ENCODE data around the gene ZC3H10.
A peak's percentile ranks its signal among the peaks of the same experiment; 100 is the strongest.

The ZC3H10 gene

GRCh38 chr12:56114084-56114483, 4.0 kb upstream of the ZC3H10 start:
- TF ChIP-seq GATA2 (IDR thresholded peaks at IDR 0.05; ENCODE audit: low read depth, low read length): no peak
- no peak for TF ChIP-seq GATA3 (IDR thresholded peaks at IDR 0.05; ENCODE audit: low read depth, low read length)

- TF ChIP-seq GATA2 (IDR thresholded peaks at IDR 0.05; ENCODE audit: low read depth, low read length): no peak
- no peak for TF ChIP-seq GATA3 (IDR thresholded peaks at IDR 0.05; ENCODE audit: low read depth, low read length)
These were observed 2.7 kb upstream of the ZC3H10 start for GRCh38 chr12:56115329-56115728.

GRCh38 chr12:56116267-56117081, 1.6 kb upstream of the ZC3H10 start, which contains the start of gene RPL41:
RPL41 (plus strand) TSS chr12:56116633.
- TF ChIP-seq GATA2 (IDR thresholded peaks at IDR 0.05; ENCODE audit: low read depth, low read length) (no peak), GATA3 (IDR thresholded peaks at IDR 0.05; ENCODE audit: low read depth, low read length) (no peak)

GRCh38 chr12:56118688-56119357, 757 bp downstream of the ZC3H10 start:
- TF ChIP-seq GATA3 (IDR thresholded peaks at IDR 0.05; ENCODE audit: low read depth, low read length): no peak
- no peak for TF ChIP-seq GATA2 (IDR thresholded peaks at IDR 0.05; ENCODE audit: low read depth, low read length)

GRCh38 chr12:56119361-56119796, 1.3 kb downstream of the ZC3H10 start:
- TF ChIP-seq GATA2 (IDR thresholded peaks at IDR 0.05; ENCODE audit: low read depth, low read length) (no peak), GATA3 (IDR thresholded peaks at IDR 0.05; ENCODE audit: low read depth, low read length) (no peak)

- no peak for TF ChIP-seq GATA2 (IDR thresholded peaks at IDR 0.05; ENCODE audit: low read depth, low read length)
- TF ChIP-seq GATA3 (IDR thresholded peaks at IDR 0.05; ENCODE audit: low read depth, low read length): no peak
These were observed 2.2 kb downstream of the ZC3H10 start for GRCh38 chr12:56120158-56120846.

GRCh38 chr12:56121204-56121870, 3.3 kb downstream of the ZC3H10 start:
- TF ChIP-seq GATA2 (IDR thresholded peaks at IDR 0.05; ENCODE audit: low read depth, low read length): no peak
- TF ChIP-seq GATA3 (IDR thresholded peaks at IDR 0.05; ENCODE audit: low read depth, low read length): no peak

GRCh38 chr12:56122637-56123036, 4.6 kb downstream of the ZC3H10 start:
- no peak for TF ChIP-seq GATA2 (IDR thresholded peaks at IDR 0.05; ENCODE audit: low read depth, low read length)
- TF ChIP-seq GATA3 (IDR thresholded peaks at IDR 0.05; ENCODE audit: low read depth, low read length): no peak

GRCh38 chr12:56124133-56124532, 6.1 kb downstream of the ZC3H10 start:
- TF ChIP-seq GATA2 (IDR thresholded peaks at IDR 0.05; ENCODE audit: low read depth, low read length) (no peak), GATA3 (IDR thresholded peaks at IDR 0.05; ENCODE audit: low read depth, low read length) (no peak)

- no peak for TF ChIP-seq GATA2 (IDR thresholded peaks at IDR 0.05; ENCODE audit: low read depth, low read length)
- TF ChIP-seq GATA3 (IDR thresholded peaks at IDR 0.05; ENCODE audit: low read depth, low read length): no peak
These were observed 8.7 kb downstream of the ZC3H10 start for GRCh38 chr12:56126732-56127239.

- TF ChIP-seq GATA2 (IDR thresholded peaks at IDR 0.05; ENCODE audit: low read depth, low read length) (no peak), GATA3 (IDR thresholded peaks at IDR 0.05; ENCODE audit: low read depth, low read length) (no peak)
These were observed 9.4 kb downstream of the ZC3H10 start for GRCh38 chr12:56127485-56127887.

- TF ChIP-seq GATA2 (IDR thresholded peaks at IDR 0.05; ENCODE audit: low read depth, low read length): peak; percentile 21; the same call in 1 of the 2 replicates
- TF ChIP-seq GATA3 (IDR thresholded peaks at IDR 0.05; ENCODE audit: low read depth, low read length): no peak
These were observed 10.0 kb downstream of the ZC3H10 start, which contains the start of gene ESYT1 for GRCh38 chr12:56127888-56128669. ESYT1 (plus strand) TSS chr12:56128267; CDS start chr12:56128320, 53 bp downstream.
